H7 (cell line): ENCODE data around the gene LITAFD. TPM values are rescaled to one million over a fixed set of nuclear protein-coding genes. Genes with fewer than 3 reads are reported as not detected.
"Not testable (repeated sequence)": the region's sequence is repeated elsewhere in the genome, so short reads cannot be mapped to it uniquely, and the experiment has no call there.

Experiments
- DNase-seq: peaks from one replicate; pipeline ENCODE4 v3.0.0; 2012
- H3K27me3 ChIP-seq: 2 replicates; pipeline ENCODE4 v1.6.0; 2011; ENCODE audit warnings: mild to moderate bottlenecking, low read length; ENCODE audit not compliant: control insufficient read depth, insufficient read depth
- H3K36me3 ChIP-seq: replicated peaks from 2 replicates; pipeline ENCODE4 v1.5.1; 2011; ENCODE audit warnings: low read length; ENCODE audit not compliant: control insufficient read depth, insufficient read depth
- H3K4me3 ChIP-seq: 2 replicates; pipeline ENCODE4 v1.5.1; 2011; ENCODE audit warnings: low read depth, mild to moderate bottlenecking, control low read depth, low read length, moderate library complexity; ENCODE audit not compliant: insufficient read depth
- total RNA-seq: library from RNA; depleted of rRNA; stranded (reverse); fragments of >200 nt; shearing (Covaris generic); gene quantifications from 2 replicates; pipeline ENCODE4 v1.2.3, GENCODE V29; 2014

Gene LITAFD
- total RNA-seq, 1 experiment from 2014 or later = not detected

DNA sequence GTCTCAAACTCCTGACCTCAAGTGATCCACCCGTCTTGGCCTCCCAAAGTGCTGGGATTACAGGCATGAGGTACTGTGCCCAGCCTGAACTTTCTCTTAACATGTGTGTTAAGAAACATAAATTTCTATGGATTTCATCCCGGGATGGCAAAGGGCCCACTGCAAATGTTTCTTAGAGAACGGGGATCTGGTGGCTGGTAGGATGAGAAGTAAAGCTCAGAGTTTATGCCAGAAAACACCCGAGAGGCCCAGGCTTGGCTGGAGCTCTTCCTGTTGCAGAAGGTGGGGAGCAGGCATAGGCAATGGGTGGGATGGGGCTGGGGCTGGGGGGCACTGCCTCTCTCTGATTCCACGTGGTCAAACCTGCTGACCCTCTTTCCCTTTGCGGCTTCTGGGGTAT is 7.8 kb upstream of the LITAFD start:
- H3K27me3 ChIP-seq = no peaks in the 10 kb centered on the region
- no peak for DNase-seq

GRCh38 chr16:8875317-8875716 is 6.8 kb upstream of the LITAFD start:
- H3K4me3 ChIP-seq, DNase-seq, H3K36me3 ChIP-seq, H3K27me3 ChIP-seq: not testable (repeated sequence)

More for the DNA sequence above, 7.8 kb upstream of the LITAFD start:
- no peak overlapping the region for H3K4me3 ChIP-seq
- no peaks in the 10 kb centered on the region for H3K36me3 ChIP-seq

GRCh38 chr16:8877894-8878522 is 4.1 kb upstream of the LITAFD start:
- Histone ChIP-seq H3K4me3 (no peak overlapping the region), H3K27me3 (no peaks in the 10 kb centered on the region), H3K36me3 (no peaks in the 10 kb centered on the region)
- peak; percentile 54 for DNase-seq

- DNase-seq = peak; percentile 67
- H3K27me3 ChIP-seq = no peaks in the 10 kb centered on the region
- no peak overlapping the region for H3K4me3 ChIP-seq
- H3K36me3 ChIP-seq = no peaks in the 10 kb centered on the region
Measured at GRCh38 chr16:8878523-8878911, 3.6 kb upstream of the LITAFD start.

- no peak for DNase-seq
- H3K4me3 ChIP-seq = no peak overlapping the region
- no peaks in the 10 kb centered on the region for H3K36me3 ChIP-seq
- no peaks in the 10 kb centered on the region for H3K27me3 ChIP-seq
Measured at GRCh38 chr16:8880839-8881510, 1.2 kb upstream of the LITAFD start.

DNA sequence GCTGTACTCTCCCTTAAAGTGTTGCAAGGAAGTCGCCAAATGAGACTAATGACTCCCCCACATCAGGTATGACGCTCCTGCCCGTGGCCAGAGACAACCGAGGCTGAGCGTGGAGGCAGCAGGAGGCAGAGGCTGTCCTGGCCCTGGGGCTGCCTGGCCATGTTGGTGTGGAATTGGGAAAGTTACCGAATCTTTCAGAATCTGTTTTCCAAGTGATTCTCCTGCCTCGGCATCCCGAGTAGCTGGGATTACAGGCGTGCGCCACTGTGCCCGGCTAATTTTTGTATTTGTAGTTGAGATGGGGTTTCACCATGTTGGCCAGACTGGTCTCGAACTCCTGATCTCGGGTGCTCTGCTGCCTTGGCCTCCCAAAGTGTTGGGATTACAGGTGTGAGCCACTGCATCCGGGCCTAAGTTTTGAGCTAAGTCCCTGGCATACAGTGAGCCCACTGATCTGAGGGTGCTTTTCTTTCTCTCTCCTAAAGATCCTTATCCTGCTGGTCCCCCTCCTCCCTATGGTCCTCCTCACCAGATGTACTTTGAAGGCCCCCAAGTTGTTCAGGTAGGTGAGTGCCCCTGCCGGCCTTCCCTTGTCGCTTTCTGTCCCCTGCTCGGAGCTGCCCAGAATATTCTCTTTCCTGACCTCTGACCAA is 700 bp downstream of the LITAFD start:
- H3K27me3 ChIP-seq = no peaks in the 10 kb centered on the region
- no peak for DNase-seq
- no peaks in the 10 kb centered on the region for H3K36me3 ChIP-seq
- H3K4me3 ChIP-seq = no peak overlapping the region

- H3K27me3 ChIP-seq = no peaks in the 10 kb centered on the region
- H3K4me3 ChIP-seq = no peak overlapping the region
- peaks cover 3% of the 10 kb centered on the region for H3K36me3 ChIP-seq
- peak; percentile 78 for DNase-seq
Measured at GRCh38 chr16:8885674-8886592, 3.8 kb downstream of the LITAFD start.

DNA sequence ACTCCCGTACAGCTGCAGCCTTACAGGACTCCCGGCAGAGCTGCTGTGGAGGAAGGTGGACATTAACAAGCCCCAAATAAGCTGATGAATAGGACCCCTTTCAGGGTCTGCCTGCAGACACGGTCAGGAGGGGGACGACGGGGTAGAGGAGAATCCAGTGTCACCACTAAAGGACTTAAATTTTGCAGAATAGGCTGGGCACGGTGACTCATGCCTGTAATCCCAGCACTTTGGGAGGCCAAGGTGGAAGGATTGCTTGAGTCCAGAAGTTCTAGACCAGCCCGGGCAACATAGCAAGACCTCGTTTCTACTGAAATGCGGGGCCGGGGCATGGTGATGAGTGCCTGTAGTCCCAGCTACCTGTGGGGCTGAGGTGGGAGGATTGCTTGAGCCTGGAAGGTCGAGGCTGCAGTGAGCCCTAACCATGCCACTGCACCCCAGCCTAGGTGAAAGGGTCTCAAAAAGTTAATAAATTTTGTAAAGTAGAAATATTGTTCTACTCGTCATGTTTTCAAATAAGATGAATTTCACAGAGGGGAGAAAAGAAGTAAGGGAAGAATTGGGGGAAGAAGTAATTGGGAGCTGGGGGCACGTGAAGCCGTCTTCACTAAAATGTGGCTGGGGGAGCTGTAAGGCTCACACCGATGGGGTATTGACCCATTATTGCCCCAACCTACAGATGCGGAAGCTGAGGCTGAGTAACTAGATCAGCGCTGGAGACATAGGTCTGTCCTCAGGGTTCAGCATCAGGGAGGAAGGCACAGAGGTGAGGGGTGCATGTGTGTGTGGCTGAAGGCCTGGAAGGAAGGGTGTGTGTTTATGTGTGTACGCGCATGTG is 4.7 kb downstream of the LITAFD start:
- peaks cover 8% of the 10 kb centered on the region for H3K36me3 ChIP-seq
- H3K4me3 ChIP-seq = no peak overlapping the region
- DNase-seq = no peak
- no peaks in the 10 kb centered on the region for H3K27me3 ChIP-seq

DNA sequence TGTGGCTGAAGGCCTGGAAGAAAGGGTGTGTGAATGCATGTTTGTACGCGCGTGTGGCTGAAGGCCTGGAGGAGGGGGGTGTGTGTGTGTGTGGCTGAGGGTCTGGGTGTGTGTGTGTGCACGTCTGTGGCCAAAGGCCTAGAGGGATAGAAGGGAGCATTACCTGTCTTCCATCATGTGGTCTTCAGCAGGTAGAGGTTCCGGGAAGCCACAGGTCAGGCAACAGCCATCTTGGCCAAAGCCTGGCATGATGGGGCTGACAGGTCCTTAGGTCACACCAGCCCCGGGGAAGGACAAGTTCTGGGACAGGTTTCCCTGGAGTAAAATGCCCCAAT is 5.2 kb downstream of the LITAFD start:
- no peaks in the 10 kb centered on the region for H3K27me3 ChIP-seq
- no peak for DNase-seq
- H3K4me3 ChIP-seq = no peak overlapping the region
- H3K36me3 ChIP-seq = peaks cover 11% of the 10 kb centered on the region

DNA sequence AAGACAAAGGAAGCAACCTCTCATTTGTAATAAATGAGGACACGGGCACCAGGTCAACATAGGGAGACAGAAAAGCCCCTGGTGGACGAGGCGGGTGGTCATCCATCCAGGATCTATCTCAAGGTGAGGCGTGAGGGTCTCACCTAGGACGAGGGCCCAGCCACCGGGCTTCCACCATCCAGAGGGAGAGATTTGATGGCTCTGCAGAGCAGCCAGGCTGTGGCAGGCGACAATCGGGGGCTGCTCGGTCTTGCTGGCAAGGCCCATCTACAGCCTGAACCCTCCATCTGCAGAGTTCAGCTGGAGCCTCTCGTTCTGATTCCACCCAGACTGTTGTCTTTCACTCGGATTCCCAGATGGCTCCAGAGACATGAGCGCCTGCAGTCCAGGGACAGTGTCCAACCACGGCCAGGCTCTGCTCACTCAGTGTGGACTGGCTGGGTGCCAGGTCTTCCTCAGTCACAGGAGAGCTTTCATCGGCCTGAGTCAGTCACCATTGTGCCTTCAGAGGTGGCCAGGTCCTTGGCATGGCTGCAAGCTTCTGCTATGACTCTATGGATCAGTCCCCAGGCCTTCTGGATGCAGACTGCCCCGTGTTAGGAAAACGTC is 5.9 kb downstream of the LITAFD start:
- H3K4me3 ChIP-seq = no peak overlapping the region
- no peaks in the 10 kb centered on the region for H3K27me3 ChIP-seq
- no peak for DNase-seq
- peaks cover 11% of the 10 kb centered on the region for H3K36me3 ChIP-seq

GRCh38 chr16:8888951-8889892 is 7.1 kb downstream of the LITAFD start:
- no peak for DNase-seq
- Histone ChIP-seq H3K27me3 (no peaks in the 10 kb centered on the region), H3K36me3 (peaks cover 15% of the 10 kb centered on the region), H3K4me3 (no peak overlapping the region)

GRCh38 chr16:8889893-8890548 is 7.9 kb downstream of the LITAFD start:
- H3K27me3 ChIP-seq = no peaks in the 10 kb centered on the region
- no peak for DNase-seq
- H3K4me3 ChIP-seq = no peak overlapping the region
- peaks cover 21% of the 10 kb centered on the region for H3K36me3 ChIP-seq
